HG02840 (cell line): ENCODE results near the gene ERBB2.
"Not testable (repeated sequence)": the region's sequence is repeated elsewhere in the genome, so short reads cannot be mapped to it uniquely, and the experiment has no call there.

Experiments
- ATAC-seq: cut with Tn5 transposase; IDR thresholded peaks from one replicate; pipeline ENCODE4 v1.9.1; 2021; ENCODE audit warnings: mild to moderate bottlenecking, moderate library complexity, moderate number of reproducible peaks; ENCODE audit not compliant: unreplicated experiment, low FRiP score

ERBB2 gene

DNA sequence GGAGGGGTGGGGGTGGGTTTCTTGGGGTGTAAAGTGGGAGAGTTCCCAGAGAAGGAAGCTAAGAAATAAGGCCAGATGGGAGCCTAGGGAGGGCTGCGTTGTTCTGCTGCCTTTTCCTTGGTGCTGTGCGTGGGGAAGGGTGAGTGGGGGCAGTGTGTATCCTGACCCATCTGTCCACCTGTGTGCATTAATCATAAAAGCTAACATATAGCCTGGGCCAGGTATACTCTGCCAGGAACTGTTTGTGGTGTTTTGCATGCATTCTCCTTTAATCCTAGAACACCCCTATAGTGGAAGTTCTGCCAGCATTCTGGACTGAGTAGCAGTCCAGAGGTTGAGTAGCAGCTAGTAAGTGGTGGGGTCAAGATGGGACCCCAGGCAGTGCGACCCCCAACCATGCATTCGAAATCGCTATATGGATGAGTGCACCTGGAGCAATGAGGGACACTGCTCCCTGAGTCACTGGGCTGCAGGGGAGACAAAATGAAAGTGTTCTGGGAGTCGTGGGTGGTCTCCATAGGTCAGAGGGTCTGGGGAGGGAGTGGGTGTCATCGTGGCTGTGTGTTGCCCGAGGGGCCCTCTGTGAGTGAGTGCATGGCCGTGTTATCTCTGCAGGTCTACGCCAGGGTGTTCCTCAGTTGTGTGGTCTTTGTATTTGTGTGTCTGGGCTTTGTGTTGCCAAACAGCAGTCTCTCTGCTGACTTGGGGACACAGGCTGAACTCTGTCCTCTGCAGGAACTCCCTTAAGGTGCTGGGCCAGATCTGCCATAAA lies 1.3 kb downstream of the ERBB2 start:
- no peak for ATAC-seq

DNA sequence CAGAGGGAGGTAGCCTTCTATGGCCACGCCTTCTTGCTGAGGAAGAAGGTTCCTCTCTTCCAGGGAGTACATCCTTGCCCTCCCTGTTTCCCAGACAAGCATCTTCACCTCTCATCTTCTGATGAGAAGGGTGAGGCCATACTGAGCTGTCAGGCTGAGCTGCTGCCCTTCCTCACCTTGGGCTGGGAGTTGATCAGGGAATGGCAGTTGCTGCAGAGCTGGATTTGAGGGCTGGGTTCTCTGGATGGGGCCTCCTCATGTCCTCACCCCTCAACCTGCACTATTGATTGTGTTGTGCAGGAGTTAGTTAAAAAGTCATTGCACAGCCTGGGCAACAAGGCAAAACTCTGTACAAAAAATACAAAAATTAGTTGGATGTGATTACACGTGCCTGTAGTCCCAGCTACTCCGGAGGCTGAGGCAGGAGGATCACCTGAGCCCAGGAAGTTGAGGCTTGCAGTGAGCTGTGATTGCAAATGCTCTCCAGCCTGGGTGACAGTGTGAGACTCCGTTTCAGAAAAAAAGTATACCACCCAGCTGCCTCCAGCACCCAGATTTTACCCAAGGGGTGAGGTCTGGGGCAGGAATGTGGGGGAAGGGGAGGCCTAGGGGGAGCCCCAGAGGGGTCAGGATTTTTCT lies 2.0 kb downstream of the ERBB2 start:
- no peak for ATAC-seq

DNA sequence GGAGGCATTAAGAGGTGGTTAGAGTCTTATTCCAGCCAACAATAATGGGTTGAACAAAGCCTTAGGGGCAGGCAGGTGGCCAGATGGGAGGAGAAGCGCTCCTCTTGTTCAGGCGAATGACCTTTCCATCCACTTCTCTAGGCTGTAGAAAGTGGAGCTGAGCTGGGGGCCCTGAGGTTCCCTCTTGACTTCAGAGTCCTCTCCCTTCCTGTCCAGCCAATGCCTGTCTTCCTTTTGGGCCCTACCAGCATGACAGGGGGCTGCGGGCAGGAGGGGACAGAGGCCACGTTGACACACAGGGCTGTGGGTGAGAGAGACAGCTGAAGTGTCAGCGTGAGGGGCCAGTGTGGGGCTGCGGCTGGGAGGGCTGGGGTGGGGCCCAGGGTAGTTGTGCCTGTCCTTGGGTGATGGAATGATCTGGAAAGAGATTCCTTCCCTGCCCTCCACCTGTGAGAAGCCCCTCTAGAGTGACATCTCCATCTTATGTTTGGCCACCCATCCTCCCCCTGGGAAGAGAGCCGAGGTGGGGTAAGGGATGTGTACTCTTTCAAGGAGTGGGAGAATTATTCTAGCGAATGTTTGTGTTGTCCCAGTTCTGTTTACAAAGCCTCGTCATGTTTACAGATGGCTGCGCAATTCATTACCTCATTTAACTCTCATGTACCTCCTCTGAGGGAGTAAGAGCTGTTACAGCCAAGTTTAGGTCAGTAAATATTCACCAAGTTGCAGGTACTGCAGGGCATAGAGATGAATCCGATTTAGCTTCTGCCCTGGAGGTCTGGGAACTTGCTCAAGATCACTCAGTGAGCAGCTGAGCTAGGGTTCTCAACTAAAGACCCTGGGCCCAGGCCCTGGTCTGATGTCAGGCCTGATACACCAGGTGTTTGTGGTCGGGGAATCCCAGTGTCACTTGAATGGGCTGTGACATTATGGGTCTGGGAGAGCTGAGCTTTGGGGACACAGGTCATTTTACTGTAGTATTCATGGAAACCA lies 3.3 kb downstream of the ERBB2 start:
- ATAC-seq: no peak

DNA sequence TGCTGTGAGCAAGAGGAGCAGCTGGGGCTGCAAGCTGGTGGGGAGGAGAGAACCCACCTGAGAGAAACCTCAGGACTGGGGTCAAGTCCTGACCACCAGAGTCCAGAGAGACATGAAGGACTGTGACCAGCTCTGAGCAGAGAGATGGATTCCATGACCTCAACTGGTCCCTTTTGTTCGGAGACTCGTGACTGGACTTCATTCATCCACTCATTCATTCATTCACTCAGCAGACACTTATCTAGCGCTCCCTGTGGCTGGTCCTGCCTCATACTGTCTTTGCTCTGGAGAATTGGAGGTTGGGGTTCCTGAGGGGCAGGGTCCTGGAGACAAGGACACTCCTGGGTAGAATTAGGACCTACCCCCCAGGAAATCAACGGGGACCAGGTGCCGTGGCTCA lies 4.0 kb downstream of the ERBB2 start:
- ATAC-seq: no peak

DNA sequence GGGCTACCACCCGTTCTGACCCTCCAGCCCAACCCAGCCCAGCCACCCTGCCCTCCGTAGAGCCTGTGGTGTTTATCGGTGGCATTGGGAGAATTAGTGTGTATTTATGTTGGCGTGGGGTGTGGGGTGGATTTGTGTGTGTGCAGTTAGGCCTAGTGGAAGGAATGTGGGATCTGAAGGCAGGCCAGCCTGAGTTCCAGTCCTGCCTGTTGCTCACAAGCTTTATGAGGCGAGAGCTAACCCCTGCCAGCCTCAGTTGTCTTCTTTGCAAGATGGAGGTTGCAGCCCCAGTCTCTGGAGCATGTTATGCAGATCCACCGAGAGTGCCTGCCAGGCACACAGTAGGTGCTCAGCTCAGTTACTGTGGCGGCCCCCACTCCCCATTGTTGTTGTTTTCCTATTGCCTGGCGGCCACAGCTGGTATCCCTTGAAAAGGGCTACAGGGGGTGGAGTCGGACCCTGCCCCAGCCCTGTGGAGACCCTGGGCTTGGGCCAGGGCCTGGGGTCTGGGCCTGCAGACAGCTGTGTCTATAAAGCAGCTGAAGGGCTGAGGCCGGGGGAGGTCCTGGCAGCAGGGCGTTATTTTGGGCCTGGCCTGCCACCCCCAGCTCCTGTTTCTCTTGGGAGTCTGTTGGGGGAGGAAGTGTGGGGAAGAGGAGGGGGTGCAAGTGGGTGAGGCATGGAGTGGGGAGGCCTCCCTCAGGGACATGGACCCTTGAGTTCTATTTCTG lies 5.1 kb downstream of the ERBB2 start:
- no peak for ATAC-seq

DNA sequence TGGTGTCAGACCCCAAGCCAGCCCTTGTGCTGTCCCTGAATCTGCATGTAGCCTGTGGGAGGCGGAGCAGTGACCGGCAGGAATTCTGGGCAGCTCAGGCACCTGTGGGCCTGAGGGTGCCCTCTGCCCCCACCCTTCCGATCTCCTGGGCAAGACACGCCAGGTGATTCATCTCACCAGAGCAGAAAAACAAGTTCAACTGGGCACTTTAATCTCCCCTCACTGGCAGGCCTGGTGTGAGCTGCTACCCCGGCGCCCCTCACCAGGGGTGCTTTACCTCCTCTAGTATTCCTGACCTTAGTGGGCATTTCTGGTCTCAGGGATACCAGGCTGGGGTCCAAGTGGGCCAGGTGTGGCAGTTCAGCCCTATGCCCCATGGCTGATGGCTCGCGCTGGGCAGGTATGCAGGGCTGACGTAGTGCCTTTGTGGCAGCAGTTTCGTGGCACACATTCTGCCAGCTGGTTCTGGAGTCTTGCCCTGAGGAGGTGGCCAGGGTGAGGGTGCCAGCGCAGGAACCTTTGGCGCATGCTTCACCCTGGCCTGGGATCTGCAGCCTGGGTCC lies 6.0 kb downstream of the ERBB2 start:
- ATAC-seq: no peak

DNA sequence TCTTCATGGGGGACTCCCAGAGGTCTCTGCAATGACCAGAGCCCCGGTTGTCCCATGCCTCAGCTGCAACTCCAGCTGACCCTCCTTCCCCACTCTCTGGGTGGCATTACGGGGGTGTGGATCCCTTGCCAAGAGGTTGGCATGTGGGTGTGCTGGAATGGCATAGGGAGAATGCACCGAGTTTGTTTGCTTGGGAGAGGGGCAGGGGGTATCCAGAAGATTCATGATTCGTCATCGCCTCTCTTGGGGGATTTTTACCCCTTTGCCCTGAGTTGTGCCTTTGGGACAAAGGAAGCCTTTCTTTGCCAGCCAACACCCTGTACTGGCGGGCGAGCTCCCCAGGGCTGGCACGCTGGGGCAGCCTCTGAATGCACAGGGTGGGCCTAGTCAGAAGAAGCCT lies 6.5 kb downstream of the ERBB2 start:
- no peak for ATAC-seq

DNA sequence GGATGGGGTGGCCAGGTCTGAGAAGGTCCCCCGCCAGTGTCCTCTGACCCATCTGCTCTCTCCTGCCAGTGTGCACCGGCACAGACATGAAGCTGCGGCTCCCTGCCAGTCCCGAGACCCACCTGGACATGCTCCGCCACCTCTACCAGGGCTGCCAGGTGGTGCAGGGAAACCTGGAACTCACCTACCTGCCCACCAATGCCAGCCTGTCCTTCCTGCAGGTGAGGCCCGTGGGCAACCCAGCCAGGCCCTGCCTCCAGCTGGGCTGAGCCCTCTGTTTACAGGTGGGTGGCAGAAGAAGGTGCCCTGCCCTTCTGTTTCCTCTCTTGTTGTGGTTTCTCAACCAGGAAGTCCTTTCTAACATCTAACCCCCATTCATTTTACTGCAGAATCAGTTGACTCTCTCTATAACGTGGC lies 7.1 kb downstream of the ERBB2 start:
- ATAC-seq: no peak

DNA sequence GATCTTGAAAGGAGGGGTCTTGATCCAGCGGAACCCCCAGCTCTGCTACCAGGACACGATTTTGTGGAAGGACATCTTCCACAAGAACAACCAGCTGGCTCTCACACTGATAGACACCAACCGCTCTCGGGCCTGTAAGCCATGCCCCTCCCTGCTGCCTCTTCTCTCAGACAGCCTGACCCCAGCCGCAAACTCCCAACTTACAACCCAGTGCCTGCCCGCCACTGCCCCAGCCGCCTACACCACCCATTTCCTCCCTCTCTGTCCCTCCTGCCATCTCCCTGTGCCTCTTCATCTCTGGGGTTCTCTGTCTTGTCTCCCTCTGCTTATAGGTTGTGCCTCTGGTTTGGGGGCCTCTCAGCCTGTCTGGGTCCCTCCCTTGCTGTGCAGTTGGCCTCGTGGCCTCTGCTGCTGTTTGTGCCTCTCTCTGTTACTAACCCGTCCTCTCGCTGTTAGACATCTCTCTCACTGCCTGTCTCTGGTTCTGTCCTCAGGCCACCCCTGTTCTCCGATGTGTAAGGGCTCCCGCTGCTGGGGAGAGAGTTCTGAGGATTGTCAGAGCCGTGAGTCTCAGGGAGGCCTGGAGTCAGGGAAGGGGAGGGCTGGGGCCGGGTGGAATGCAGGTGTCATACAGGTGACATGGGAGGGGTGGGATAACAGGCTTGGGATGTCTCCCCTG lies 9.6 kb downstream of the ERBB2 start:
- ATAC-seq: no peak

DNA sequence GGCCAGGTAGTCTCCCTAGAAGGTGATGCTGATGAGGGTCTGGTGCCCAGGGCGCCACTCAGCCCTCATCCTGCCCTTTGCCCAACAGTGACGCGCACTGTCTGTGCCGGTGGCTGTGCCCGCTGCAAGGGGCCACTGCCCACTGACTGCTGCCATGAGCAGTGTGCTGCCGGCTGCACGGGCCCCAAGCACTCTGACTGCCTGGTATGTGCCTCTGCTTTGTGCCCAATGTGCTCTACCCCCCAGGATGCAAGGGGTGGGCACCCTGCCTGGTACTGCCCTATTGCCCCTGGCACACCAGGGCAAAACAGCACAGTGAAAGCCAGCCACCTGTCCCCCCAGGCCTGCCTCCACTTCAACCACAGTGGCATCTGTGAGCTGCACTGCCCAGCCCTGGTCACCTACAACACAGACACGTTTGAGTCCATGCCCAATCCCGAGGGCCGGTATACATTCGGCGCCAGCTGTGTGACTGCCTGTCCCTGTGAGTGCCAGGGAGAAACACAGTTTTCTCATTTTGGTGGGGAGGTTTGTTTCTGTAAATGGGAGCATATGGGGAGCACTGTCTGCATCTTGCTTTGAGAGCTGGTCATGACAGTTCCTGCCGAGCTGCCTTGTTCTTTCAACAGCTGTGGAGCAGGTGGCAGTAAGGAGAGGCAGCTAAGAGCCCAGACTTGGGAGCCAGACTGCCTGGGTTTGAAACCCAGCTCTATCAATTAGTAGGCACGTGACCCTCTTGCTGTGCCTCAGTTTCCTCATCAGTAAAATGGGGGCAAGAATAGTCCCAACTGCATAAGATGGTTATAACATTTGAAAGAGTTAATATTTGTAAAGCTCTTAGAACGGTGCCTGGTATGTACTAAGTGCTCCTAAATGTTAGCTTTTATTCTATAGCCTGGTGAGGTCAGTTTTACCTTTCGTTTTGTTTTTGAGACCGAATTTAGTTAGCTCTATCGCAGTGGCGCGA lies 10.4 kb downstream of the ERBB2 start:
- ATAC-seq: no peak

DNA sequence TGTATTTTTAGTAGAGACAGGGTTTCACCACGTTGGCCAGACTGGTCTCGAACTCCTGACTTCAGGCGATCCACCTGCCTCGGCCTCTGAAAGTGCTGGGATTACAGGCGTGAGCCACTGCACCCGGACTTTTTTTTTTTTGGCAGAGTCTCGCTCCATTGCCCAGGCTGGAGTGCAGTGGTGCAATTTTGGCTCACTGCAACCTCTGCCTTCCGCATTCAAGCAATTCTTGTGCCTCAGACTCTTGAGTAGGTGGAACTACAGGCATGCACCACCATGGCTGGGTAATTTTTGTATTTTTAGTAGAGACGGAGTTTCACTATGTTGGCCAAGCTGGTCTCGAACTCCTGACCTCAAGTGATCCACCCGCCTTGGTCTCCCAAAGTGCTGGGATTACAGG lies 11.2 kb downstream of the ERBB2 start:
- not testable (repeated sequence) for ATAC-seq

DNA sequence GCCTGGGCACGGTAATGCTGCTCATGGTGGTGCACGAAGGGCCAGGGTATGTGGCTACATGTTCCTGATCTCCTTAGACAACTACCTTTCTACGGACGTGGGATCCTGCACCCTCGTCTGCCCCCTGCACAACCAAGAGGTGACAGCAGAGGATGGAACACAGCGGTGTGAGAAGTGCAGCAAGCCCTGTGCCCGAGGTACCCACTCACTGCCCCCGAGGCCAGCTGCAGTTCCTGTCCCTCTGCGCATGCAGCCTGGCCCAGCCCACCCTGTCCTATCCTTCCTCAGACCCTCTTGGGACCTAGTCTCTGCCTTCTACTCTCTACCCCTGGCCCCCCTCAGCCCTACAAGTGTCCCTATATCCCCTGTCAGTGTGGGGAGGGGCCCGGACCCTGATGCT lies 12.0 kb downstream of the ERBB2 start:
- no peak for ATAC-seq

DNA sequence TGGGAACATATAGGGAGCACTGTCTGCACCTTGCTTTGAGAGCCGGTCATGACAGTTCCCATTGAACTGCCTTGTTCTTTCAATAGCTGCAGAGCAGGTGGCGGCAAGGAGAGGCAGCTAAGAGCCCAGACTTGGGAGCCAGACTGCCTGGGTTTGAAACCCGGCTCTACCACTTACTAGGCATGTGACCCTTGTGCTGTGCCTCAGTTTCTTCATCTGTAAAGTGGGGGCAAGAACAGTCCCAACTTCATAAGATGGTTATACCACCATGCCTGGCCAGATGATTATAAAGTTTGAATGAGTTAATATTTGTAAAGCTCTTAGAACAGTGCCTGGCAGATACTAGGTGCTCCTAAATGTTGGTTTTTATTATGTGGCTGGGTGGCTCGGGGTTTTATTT lies 14.4 kb downstream of the ERBB2 start:
- ATAC-seq: no peak

DNA sequence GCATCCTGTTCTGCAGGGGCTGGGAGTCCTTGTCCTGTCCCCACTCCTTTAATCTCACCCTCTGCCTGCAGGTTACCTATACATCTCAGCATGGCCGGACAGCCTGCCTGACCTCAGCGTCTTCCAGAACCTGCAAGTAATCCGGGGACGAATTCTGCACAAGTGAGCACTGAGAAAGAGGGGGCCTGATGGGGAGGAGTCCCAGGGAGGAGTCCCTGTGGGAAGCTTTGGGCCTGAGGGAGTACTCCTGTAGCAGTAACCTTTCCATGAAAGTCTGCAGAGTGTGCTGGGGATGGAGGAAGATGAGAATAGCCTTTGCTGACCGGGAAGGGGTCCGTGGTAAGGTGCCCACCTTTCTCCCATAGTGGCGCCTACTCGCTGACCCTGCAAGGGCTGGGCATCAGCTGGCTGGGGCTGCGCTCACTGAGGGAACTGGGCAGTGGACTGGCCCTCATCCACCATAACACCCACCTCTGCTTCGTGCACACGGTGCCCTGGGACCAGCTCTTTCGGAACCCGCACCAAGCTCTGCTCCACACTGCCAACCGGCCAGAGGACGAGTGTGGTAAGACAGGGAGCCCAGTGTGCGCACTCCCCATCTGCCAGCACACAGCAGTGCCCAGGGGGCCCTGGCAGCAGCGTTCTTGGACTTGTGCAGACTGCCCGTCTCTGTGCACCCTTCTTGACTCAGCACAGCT lies 15.7 kb downstream of the ERBB2 start:
- ATAC-seq: no peak

DNA sequence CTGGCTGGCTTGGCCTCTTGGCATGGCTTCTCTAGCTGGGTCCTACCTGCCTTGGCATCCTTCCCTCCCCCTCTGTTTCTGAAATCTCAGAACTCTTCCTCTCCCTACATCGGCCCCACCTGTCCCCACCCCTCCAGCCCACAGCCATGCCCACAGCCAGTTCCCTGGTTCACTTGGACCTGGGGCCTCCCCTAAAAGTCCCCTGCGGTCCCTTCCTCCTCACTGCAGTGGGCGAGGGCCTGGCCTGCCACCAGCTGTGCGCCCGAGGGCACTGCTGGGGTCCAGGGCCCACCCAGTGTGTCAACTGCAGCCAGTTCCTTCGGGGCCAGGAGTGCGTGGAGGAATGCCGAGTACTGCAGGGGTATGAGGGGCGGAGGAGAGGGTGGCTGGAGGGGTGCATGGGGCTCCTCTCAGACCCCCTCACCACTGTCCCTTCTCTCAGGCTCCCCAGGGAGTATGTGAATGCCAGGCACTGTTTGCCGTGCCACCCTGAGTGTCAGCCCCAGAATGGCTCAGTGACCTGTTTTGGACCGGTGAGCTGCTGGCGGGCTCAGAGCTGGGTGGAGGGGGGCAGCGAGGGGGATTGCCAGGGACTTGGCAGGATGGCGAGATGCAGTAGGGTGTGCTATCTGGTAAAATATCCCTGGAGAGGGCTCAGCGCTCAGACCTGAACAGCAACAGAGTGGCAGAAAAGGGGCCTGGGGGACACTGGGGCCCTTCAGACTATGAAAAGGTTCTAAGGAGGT lies 16.4 kb downstream of the ERBB2 start:
- ATAC-seq: no peak

DNA sequence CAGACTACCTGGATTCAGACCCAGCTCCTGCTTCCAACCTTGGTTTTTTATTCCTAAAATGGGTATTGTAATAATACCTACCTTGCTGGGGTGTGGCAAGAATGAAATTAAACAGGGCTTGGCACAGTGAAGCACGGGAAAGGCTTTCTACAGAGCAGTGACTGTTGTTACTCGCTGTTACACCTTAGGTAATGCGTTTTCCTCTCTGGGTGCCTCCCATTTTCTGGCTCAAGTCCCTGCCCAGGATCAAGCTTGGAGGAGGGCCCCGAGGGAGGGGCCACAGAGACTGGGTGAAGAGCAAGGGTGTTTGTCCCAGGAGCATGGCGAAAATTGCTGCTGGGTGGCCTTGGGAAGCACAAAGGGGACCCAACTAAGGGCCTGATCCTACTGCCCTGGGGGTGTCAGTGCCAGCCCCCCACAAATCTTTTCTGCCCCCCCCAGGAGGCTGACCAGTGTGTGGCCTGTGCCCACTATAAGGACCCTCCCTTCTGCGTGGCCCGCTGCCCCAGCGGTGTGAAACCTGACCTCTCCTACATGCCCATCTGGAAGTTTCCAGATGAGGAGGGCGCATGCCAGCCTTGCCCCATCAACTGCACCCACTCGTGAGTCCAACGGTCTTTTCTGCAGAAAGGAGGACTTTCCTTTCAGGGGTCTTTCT lies 17.1 kb downstream of the ERBB2 start:
- ATAC-seq: no peak

DNA sequence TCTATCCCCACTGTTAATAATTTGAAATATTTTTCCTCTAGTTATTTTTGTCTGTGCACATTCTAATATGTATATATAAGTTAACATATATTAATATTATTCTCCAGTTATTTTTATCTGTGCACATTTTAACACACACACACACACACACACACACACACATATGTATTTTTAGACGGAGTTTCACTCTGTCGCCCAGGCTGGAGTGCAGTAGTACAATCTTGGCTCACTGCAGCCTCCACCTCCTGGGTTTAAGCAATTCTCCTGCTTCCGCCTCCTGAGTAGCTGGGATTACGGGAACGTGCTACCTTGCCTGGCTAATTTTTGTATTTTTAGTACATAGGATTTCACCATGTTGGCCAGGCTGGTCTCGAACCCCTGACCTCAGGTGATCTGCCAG lies 17.8 kb downstream of the ERBB2 start:
- ATAC-seq: no peak
